HL-60 (cell line): Measurements from ENCODE around the gene AKR1D1.
"Not testable (repeated sequence)": the region's sequence is repeated elsewhere in the genome, so short reads cannot be mapped to it uniquely, and the experiment has no call there.

Experiments
- DNase-seq, 2 experiments: peaks; one replicate each; pipeline ENCODE4 v3.0.0-alpha.2; 2010 to 2020; ENCODE audit warnings: low read depth in 1 of 2, low spot score in 1 of 2
- H3K27ac ChIP-seq: fragments of 250-450 bp; sonication (Bioruptor Pico); replicated peaks from 2 replicates; pipeline ENCODE4 v1.5.1; 2020; ENCODE audit warnings: mild to moderate bottlenecking, moderate library complexity
- H3K27me3 ChIP-seq: fragments of 250-450 bp; sonication (Bioruptor Pico); 2 replicates; pipeline ENCODE4 v1.5.1; 2021; ENCODE audit warnings: mild to moderate bottlenecking, moderate library complexity; ENCODE audit not compliant: insufficient read depth, poor library complexity, severe bottlenecking
- H3K4me3 ChIP-seq: replicated peaks from 2 replicates; pipeline ENCODE4 v1.5.1; 2011; ENCODE audit warnings: mild to moderate bottlenecking, control low read depth, low read length; ENCODE audit not compliant: insufficient read depth
- GABPA ChIP-seq: IDR thresholded peaks from 2 replicates; pipeline ENCODE4 v1.6.1; 2012; ENCODE audit warnings: low read depth
- POLR2AphosphoS5 ChIP-seq: IDR thresholded peaks from 2 replicates; pipeline ENCODE4 v1.6.1; 2012; ENCODE audit warnings: low read depth
- SPI1 ChIP-seq: IDR thresholded peaks from 2 replicates; pipeline ENCODE4 v1.6.1; 2012; ENCODE audit warnings: low read depth, mild to moderate bottlenecking, borderline replicate concordance
- TF ChIP-seq, protein P1 (sequence below): IDR thresholded peaks from 2 replicates; pipeline ENCODE4 v1.6.1; 2012; ENCODE audit warnings: low read depth; ENCODE audit not compliant: insufficient replicate concordance
- TF ChIP-seq, protein P2 (sequence below): IDR thresholded peaks from one replicate; pipeline ENCODE4 v1.5.1; 2011; ENCODE audit warnings: low read length, control low read depth, inconsistent platforms; ENCODE audit not compliant: insufficient read depth

AKR1D1 gene

DNA sequence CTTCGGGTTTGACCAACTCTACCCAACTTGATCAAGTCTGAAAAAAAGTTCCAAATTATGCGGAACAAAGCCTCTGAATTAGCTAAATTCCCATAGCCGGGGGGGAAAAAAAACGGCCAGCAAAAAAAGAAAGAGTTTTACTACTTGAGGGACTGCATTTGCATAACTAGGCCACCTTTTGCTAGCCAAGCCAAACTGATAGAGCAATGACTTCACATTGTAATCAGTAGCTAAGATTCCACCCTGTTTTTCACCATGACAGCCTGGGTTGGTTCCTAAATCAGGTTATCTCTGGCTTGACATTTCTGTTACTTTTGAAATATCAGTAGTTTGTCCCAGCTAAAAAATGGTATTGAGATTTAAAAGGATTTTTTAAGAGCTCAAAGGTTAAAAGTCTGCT, 43.0 kb upstream of the AKR1D1 start:
- no peak for DNase-seq
- no peak overlapping the region for H3K4me3 ChIP-seq
- no peaks in the 10 kb centered on the region for H3K27me3 ChIP-seq
- TF ChIP-seq, protein P1, sequence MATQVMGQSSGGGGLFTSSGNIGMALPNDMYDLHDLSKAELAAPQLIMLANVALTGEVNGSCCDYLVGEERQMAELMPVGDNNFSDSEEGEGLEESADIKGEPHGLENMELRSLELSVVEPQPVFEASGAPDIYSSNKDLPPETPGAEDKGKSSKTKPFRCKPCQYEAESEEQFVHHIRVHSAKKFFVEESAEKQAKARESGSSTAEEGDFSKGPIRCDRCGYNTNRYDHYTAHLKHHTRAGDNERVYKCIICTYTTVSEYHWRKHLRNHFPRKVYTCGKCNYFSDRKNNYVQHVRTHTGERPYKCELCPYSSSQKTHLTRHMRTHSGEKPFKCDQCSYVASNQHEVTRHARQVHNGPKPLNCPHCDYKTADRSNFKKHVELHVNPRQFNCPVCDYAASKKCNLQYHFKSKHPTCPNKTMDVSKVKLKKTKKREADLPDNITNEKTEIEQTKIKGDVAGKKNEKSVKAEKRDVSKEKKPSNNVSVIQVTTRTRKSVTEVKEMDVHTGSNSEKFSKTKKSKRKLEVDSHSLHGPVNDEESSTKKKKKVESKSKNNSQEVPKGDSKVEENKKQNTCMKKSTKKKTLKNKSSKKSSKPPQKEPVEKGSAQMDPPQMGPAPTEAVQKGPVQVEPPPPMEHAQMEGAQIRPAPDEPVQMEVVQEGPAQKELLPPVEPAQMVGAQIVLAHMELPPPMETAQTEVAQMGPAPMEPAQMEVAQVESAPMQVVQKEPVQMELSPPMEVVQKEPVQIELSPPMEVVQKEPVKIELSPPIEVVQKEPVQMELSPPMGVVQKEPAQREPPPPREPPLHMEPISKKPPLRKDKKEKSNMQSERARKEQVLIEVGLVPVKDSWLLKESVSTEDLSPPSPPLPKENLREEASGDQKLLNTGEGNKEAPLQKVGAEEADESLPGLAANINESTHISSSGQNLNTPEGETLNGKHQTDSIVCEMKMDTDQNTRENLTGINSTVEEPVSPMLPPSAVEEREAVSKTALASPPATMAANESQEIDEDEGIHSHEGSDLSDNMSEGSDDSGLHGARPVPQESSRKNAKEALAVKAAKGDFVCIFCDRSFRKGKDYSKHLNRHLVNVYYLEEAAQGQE: no peak
- TF ChIP-seq POLR2AphosphoS5 (no peak), GABPA (no peak)
- H3K27ac ChIP-seq: no peak overlapping the region

DNA sequence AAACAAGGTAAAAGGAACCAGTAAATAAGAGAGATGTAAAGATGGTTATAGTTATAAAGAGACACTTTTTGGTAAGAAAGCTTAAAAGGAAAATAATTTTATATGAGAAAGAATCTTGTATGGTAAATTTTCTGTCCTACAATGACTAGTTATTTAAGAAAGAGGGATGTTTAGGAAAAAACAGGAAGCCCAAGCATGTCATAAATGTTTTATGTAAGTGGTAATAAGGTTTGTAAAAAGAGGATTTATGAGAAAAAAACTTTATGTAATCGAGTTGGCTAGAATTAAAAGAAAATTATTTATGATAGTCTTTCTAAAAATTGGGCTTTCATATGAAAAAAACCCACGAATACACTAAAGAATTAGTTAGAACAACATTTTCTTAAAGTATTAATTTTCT, 40.1 kb upstream of the AKR1D1 start:
- Histone ChIP-seq H3K4me3 (no peak overlapping the region), H3K27me3 (no peaks in the 10 kb centered on the region), H3K27ac (no peak overlapping the region)
- DNase-seq: no peak
- TF ChIP-seq SPI1 (no peak), GABPA (no peak), POLR2AphosphoS5 (no peak)
- TF ChIP-seq, protein P2, sequence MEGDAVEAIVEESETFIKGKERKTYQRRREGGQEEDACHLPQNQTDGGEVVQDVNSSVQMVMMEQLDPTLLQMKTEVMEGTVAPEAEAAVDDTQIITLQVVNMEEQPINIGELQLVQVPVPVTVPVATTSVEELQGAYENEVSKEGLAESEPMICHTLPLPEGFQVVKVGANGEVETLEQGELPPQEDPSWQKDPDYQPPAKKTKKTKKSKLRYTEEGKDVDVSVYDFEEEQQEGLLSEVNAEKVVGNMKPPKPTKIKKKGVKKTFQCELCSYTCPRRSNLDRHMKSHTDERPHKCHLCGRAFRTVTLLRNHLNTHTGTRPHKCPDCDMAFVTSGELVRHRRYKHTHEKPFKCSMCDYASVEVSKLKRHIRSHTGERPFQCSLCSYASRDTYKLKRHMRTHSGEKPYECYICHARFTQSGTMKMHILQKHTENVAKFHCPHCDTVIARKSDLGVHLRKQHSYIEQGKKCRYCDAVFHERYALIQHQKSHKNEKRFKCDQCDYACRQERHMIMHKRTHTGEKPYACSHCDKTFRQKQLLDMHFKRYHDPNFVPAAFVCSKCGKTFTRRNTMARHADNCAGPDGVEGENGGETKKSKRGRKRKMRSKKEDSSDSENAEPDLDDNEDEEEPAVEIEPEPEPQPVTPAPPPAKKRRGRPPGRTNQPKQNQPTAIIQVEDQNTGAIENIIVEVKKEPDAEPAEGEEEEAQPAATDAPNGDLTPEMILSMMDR: no peak
- TF ChIP-seq, protein P1: no peak

DNA sequence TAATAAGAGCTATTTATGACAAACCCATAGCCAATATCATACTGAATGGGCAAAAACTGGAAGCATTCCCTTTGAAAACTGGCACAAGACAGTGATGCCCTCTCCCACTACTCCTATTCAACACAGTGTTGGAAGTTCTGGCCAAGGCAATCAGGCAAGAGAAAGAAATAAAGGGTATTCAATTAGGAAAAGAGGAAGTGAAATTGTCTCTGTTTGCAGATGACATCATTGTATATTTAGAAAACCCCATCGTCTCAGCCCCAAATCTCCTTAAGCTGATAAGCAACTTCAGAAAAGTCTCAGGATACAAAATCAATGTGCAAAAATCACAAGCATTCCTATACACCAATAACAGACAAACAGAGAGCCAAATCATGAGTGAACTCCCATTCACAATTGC, 36.2 kb upstream of the AKR1D1 start:
- H3K27ac ChIP-seq, DNase-seq, H3K27me3 ChIP-seq, H3K4me3 ChIP-seq: not testable (repeated sequence)
- TF ChIP-seq SPI1: 0 out of 2 replicates have a peak, but pooled peaks have one; percentile 2

DNA sequence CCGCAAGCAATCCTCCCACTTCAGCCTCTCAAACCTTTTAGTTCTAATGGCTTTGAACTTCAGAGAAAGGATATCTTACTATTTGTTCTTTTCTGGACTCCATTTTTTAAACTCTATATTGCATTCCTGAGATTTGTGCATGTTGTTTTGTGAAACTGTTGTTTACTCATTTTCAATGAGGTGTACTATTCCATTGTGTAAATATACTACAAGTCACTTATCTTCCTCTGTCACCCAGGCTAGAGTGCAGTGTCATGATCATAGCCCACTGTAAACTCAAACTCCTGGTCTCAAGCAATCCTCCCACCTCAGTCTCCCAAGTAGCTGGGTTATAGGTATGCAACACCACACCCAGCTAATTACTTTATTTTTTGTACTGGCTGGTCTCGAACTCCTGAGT, 31.4 kb upstream of the AKR1D1 start:
- Histone ChIP-seq H3K4me3 (no peak overlapping the region), H3K27ac (no peak overlapping the region), H3K27me3 (no peaks in the 10 kb centered on the region)
- TF ChIP-seq GABPA (no peak), POLR2AphosphoS5 (no peak), SPI1 (no peak)
- TF ChIP-seq, protein P1: no peak
- TF ChIP-seq, protein P2: no peak
- no peak for DNase-seq
